ENCODE results near the gene OPCML. TPM values are rescaled to one million over a fixed set of nuclear protein-coding genes. Genes with fewer than 3 reads are reported as not detected.

The OPCML gene
- total and polyA plus RNA-seq, 2 donors (not counting 1 experiment from before 2014, with no cell fraction given), result not detected

DNA sequence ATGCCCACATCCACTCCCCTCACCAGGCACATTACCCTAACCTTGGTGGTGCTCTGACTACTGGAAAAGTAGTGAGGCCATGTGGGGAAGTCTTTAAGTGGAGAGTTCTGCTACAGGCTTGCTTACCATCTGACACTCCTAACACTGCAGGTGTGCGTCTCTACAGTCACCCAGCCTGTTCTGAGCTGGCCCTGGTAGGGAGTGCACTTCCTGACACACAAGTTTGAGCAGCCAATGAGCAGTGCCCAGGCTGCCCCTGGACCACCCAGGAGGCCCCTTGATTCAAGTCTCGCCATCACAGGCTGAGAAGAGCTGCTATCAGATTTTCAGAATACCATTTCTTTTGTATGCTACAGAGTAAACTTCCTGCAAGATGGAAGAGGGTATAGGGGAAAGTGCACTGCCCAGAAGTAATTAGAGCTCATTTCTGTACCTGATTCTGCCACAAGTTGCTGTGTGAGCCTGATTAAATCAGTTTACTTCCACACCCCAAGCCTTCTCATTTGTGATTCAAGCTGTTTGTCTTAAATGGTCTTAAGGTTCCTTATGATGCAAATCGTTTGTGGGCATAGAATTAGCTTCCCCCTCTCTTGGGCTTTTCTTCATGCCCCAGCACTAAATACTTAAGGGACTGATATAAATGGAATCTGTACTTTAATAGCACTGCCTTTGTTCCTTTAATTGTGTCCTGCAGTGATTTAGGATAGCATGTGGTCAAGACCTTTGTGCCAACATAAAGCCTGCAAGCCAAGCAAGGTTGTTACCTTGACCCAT lies 22.2 kb downstream of the OPCML start:
- no peak overlapping the region for H3K4me3 ChIP-seq (ENCODE audit: control extremely low read depth in 1 of 5, extremely low read depth in 1 of 5, insufficient read depth in 1 of 5, low read depth in 2 of 5, low read length in 4 of 5)
- intact Hi-C loops (cut with micrococcal nuclease), result no loop called here
- H3K4me1 Mint-ChIP-seq, result no peaks in the 10 kb centered on the region
- H3K27me3 Mint-ChIP-seq, result no peaks in the 10 kb centered on the region
- POLR2A ChIA-PET, result no interaction called here
- no peak overlapping the region for H3K4me2 ChIP-seq (replicated peaks; ENCODE audit: low read depth, low read length, poor library complexity, severe bottlenecking)
- H3K9ac ChIP-seq (ENCODE audit: low read length), result no peak overlapping the region
- H3K4me1 ChIP-seq (ENCODE audit: control insufficient read depth in 2 of 2, insufficient read depth in 2 of 2, low read length in 2 of 2), result no peaks in the 10 kb centered on the region
- no peaks in the 10 kb centered on the region for H3K79me2 ChIP-seq (ENCODE audit: control insufficient read depth, insufficient read depth, low read length)
- no peaks in the 10 kb centered on the region for H3K36me3 ChIP-seq (replicated peaks in 1 of 2; ENCODE audit: control extremely low read depth in 1 of 2, control insufficient read depth in 1 of 2, extremely low read depth in 1 of 2, insufficient read depth in 2 of 2, low read length in 1 of 2)
- ATAC-seq (ENCODE audit: low read depth) (no peak), DNase-seq (no peak)
- H2AFZ ChIP-seq (ENCODE audit: insufficient read depth, low read depth, low read length, poor library complexity, severe bottlenecking), result no peak overlapping the region
- H3K27me3 ChIP-seq (replicated peaks in 1 of 4; ENCODE audit: control extremely low read depth in 1 of 4, control insufficient read depth in 3 of 4, insufficient read depth in 4 of 4, low read length in 3 of 4), result no peaks in the 10 kb centered on the region
- H3K27ac ChIP-seq (ENCODE audit: low read length in 2 of 2), result no peak overlapping the region
- TF ChIP-seq, protein P1, sequence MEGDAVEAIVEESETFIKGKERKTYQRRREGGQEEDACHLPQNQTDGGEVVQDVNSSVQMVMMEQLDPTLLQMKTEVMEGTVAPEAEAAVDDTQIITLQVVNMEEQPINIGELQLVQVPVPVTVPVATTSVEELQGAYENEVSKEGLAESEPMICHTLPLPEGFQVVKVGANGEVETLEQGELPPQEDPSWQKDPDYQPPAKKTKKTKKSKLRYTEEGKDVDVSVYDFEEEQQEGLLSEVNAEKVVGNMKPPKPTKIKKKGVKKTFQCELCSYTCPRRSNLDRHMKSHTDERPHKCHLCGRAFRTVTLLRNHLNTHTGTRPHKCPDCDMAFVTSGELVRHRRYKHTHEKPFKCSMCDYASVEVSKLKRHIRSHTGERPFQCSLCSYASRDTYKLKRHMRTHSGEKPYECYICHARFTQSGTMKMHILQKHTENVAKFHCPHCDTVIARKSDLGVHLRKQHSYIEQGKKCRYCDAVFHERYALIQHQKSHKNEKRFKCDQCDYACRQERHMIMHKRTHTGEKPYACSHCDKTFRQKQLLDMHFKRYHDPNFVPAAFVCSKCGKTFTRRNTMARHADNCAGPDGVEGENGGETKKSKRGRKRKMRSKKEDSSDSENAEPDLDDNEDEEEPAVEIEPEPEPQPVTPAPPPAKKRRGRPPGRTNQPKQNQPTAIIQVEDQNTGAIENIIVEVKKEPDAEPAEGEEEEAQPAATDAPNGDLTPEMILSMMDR (IDR thresholded peaks at IDR 0.05), result no peak
- TF ChIP-seq EZH2 (IDR thresholded peaks at IDR 0.05; ENCODE audit: borderline replicate concordance, insufficient read depth, low read depth, low read length, poor library complexity, severe bottlenecking), result no peak
- WGBS (ENCODE audit: insufficient coverage), result 67% methylated on average over 1 of the region's 3 CpGs
- no peaks in the 10 kb centered on the region for H3K9me3 Mint-ChIP-seq (ENCODE audit: insufficient read depth)
- H4K20me1 ChIP-seq (ENCODE audit: control insufficient read depth, insufficient read depth, low read length, poor library complexity, severe bottlenecking), result no peaks in the 10 kb centered on the region
- no peak overlapping the region for H3K4me3 Mint-ChIP-seq
- peaks cover 0 to 1% (median 0%) of the 10 kb centered on the region in 3 donors for H3K9me3 ChIP-seq (ENCODE audit: control extremely low read depth in 1 of 3, control insufficient read depth in 2 of 3, insufficient read depth in 1 of 3, low read length in 2 of 3)
- CTCF ChIA-PET, result interaction anchor here (0.9 kb wide), 1 partner anchor 9 kb away, joined by 3 read pairs; no protein-coding TSS in a partner anchor
- H3K27ac Mint-ChIP-seq, result no peak overlapping the region

GRCh38 chr11:133508468-133508867 lies 23.8 kb downstream of the OPCML start:
- intact Hi-C loops (cut with micrococcal nuclease), result no loop called here
- peaks cover 0 to 5% (median 0%) of the 10 kb centered on the region in 3 donors for H3K9me3 ChIP-seq (ENCODE audit: control extremely low read depth in 1 of 3, control insufficient read depth in 2 of 3, insufficient read depth in 1 of 3, low read length in 2 of 3)
- Mint-ChIP-seq H3K9me3 (ENCODE audit: insufficient read depth) (no peaks in the 10 kb centered on the region), H3K4me1 (no peaks in the 10 kb centered on the region), H3K27me3 (no peaks in the 10 kb centered on the region), H3K27ac (no peak overlapping the region), H3K4me3 (no peak overlapping the region)
- CTCF ChIA-PET, result no interaction called here
- POLR2A ChIA-PET, result no interaction called here
- no peak overlapping the region for H3K27ac ChIP-seq (ENCODE audit: low read length in 2 of 2)
- H3K4me3 ChIP-seq (ENCODE audit: control extremely low read depth in 1 of 5, extremely low read depth in 1 of 5, insufficient read depth in 1 of 5, low read depth in 2 of 5, low read length in 4 of 5), result no peak overlapping the region
- WGBS (ENCODE audit: insufficient coverage), result 90% methylated on average over 9 of the region's 11 CpGs
- H3K4me2 ChIP-seq (replicated peaks; ENCODE audit: low read depth, low read length, poor library complexity, severe bottlenecking), result no peak overlapping the region
- H3K79me2 ChIP-seq (ENCODE audit: control insufficient read depth, insufficient read depth, low read length), result no peaks in the 10 kb centered on the region
- no peak for DNase-seq
- no peaks in the 10 kb centered on the region for H4K20me1 ChIP-seq (ENCODE audit: control insufficient read depth, insufficient read depth, low read length, poor library complexity, severe bottlenecking)
- H3K9ac ChIP-seq (ENCODE audit: low read length), result no peak overlapping the region
- no peak overlapping the region for H2AFZ ChIP-seq (ENCODE audit: insufficient read depth, low read depth, low read length, poor library complexity, severe bottlenecking)
- no peaks in the 10 kb centered on the region for H3K4me1 ChIP-seq (ENCODE audit: control insufficient read depth in 2 of 2, insufficient read depth in 2 of 2, low read length in 2 of 2)
- ATAC-seq (ENCODE audit: low read depth), result no peak
- TF ChIP-seq, protein P1 (IDR thresholded peaks at IDR 0.05), result no peak
- TF ChIP-seq EZH2 (IDR thresholded peaks at IDR 0.05; ENCODE audit: borderline replicate concordance, insufficient read depth, low read depth, low read length, poor library complexity, severe bottlenecking), result no peak
- H3K36me3 ChIP-seq (replicated peaks in 1 of 2; ENCODE audit: control extremely low read depth in 1 of 2, control insufficient read depth in 1 of 2, extremely low read depth in 1 of 2, insufficient read depth in 2 of 2, low read length in 1 of 2), result no peaks in the 10 kb centered on the region
- no peaks in the 10 kb centered on the region for H3K27me3 ChIP-seq (replicated peaks in 1 of 4; ENCODE audit: control extremely low read depth in 1 of 4, control insufficient read depth in 3 of 4, insufficient read depth in 4 of 4, low read length in 3 of 4)
